AG09319 (cell line): ENCODE results near the gene CAMTA1.
A peak's percentile ranks its signal among the peaks of the same experiment; 100 is the strongest.
"Not testable (repeated sequence)": the region's sequence is repeated elsewhere in the genome, so short reads cannot be mapped to it uniquely, and the experiment has no call there.

ENCODE experiments used
- DNase-seq: peaks from one replicate; pipeline ENCODE4 v3.0.0-alpha.2; 2010; ENCODE audit warnings: low read depth; ENCODE audit errors: extremely low read depth
- CTCF ChIP-seq: IDR thresholded peaks from 2 replicates; pipeline ENCODE4 v1.5.1; 2011; ENCODE audit warnings: low read depth, mild to moderate bottlenecking, inconsistent platforms, low read length, moderate library complexity

The CAMTA1 gene

DNA sequence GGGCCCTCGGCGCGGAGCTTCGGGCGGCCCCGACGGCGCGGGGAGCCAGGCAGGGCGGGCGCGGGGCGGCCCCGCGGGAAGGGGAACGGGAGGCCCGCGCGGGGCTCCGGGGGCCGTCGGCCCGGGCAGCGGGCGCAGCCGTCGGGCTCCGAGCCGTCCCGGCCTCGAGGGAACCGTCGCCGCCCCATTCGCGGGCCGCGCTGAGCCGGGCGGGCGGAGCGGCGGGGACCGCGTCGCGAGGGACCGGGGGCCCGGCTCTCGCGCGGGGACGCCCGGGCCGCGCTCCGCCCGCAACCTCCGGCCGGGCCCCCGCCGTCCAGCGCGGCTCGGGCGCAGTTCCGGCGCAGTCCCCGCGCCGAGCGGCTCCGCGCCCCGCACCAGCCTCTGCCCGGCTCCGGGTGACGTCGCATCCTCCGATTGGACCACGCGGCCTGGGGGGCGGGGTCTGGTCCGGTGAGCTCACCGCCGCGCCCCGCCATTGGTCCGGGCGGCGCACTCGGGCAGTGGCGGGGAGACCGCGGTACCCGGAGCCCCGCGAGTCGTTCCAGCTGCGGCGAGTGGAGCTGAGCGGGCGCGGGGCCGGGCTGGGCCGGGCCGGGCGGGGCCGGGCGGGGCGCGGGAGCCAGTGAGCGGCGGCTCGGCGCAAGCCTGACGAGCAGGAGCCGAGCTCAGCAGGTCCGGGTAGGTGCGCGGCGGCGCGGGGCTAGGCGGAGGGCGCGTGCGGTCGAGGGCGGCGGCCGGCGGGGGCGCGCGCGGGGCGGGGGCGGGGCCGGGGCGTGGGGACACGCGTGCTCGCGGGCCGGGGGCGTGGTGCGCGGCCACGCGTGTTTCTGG lies 919.2 kb downstream of the CAMTA1 start:
- TF ChIP-seq CTCF, result no peak
- DNase-seq, result peak; percentile 44

GRCh38 chr1:7705048-7705907 lies 920.0 kb downstream of the CAMTA1 start:
- no peak for DNase-seq
- TF ChIP-seq CTCF, result no peak

- no peak for DNase-seq
- TF ChIP-seq CTCF, result no peak
Observed at GRCh38 chr1:7705908-7706216, 920.6 kb downstream of the CAMTA1 start.

DNA sequence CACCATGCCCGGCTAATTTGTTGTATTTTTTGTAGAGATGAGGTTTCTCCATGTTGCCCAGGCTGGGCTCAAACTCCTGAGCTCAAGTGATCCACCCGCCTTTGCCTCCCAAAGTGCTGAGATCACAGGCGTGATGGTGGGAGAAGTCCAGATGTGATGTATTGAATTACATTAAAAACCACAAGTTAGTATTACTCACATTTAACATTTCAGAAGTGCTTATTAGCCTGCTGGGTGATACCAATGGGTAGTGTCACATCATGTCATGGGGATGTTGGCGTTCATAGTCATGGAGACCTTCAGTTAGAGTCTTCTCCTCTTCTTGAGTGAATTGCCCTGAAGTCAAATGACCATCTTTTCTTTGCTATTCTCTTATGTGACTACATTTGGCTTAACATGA lies 922.3 kb downstream of the CAMTA1 start:
- TF ChIP-seq CTCF, result no peak
- DNase-seq, result no peak

DNA sequence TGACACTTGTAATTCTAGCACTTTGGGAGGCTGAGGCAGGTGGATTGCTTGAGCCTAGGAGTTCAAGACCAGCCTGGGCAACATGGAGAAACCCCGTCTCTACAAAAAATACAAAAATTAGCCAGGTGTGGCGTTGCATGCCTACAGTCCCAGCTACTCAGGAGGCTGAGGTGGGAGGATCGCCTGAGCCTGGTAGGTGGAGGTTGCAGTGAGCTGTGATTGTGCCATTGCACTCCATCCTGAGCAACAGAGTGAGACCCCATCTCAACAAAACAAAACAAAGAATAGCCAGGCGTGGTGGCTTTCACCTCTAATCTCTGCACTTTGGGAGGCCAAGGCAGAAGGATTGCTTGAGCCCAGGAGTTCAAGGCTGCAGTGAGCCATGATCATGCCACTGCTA lies 922.8 kb downstream of the CAMTA1 start:
- not testable (repeated sequence) for DNase-seq

GRCh38 chr1:7710859-7711258 lies 925.6 kb downstream of the CAMTA1 start:
- no peak for DNase-seq
- TF ChIP-seq CTCF, result no peak

DNA sequence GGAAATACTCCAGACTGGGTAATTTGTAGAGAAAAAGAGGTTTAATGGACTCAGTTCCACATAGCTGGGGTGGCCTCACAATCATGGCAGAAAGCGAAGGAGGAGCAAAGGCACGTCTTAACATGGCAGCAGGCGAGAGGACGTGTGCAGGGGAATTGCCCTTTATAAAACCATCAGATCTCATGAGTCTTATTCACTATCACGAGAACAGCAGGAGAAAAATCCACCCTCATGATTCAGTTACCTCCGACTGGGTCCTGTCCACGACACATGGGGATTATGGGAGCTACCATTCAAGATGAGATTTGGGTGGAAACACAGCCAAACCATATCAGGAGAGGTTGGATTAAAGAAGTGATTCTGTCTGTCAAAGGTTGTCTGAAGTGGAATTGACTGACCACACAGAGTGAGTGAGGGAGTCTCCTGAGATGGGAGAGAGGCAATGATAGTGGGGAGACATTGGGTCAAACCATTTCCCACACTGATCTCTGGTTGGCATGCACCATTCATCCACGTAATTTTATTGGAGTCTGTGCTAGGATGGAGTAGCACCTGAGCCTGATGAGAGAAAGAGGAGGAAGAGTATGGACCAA lies 927.6 kb downstream of the CAMTA1 start:
- no peak for TF ChIP-seq CTCF
- no peak for DNase-seq
